Measurements from ENCODE around the gene ADAMTS13.

Gene ADAMTS13

GRCh38 chr9:133456409-133456808, 34.2 kb downstream of the ADAMTS13 start:
- DNase-seq: no peak

- no peak for DNase-seq
Observed at GRCh38 chr9:133457233-133457632, 35.1 kb downstream of the ADAMTS13 start.

- DNase-seq: no peak
Observed at GRCh38 chr9:133457748-133458147, 35.6 kb downstream of the ADAMTS13 start.

- no peak for DNase-seq
Observed at GRCh38 chr9:133458643-133459312, 36.6 kb downstream of the ADAMTS13 start.

GRCh38 chr9:133459476-133460404, 37.6 kb downstream of the ADAMTS13 start, which contains the start of gene CACFD1:
Gene CACFD1, plus strand, starts transcription at chr9:133459978. Its CDS starts 89 bp downstream, at chr9:133460067.
- peak; percentile 80 to 95 (median 92) for DNase-seq

GRCh38 chr9:133460405-133461175, 38.4 kb downstream of the ADAMTS13 start:
- DNase-seq: peak in 5 of 6 experiments; percentile 32 to 69 (median 59)

GRCh38 chr9:133461975-133462374, 39.8 kb downstream of the ADAMTS13 start:
- DNase-seq: no peak

- DNase-seq: no peak
Observed at GRCh38 chr9:133463234-133463863, 41.2 kb downstream of the ADAMTS13 start.

GRCh38 chr9:133463864-133464615, 41.9 kb downstream of the ADAMTS13 start:
- DNase-seq: no peak

- DNase-seq: no peak
Observed at GRCh38 chr9:133464638-133465037, 42.5 kb downstream of the ADAMTS13 start.

- no peak for DNase-seq
Observed at GRCh38 chr9:133465984-133466383, 43.8 kb downstream of the ADAMTS13 start.

- no peak for DNase-seq
Observed at GRCh38 chr9:133467101-133467500, 44.9 kb downstream of the ADAMTS13 start.

GRCh38 chr9:133468374-133468773, 46.2 kb downstream of the ADAMTS13 start:
- DNase-seq: no peak

GRCh38 chr9:133468777-133469421, 46.7 kb downstream of the ADAMTS13 start:
- no peak for DNase-seq

GRCh38 chr9:133470427-133470924, 48.3 kb downstream of the ADAMTS13 start:
- no peak for DNase-seq

- no peak for DNase-seq
Observed at GRCh38 chr9:133470988-133471387, 48.8 kb downstream of the ADAMTS13 start.

GRCh38 chr9:133471551-133472276, 49.5 kb downstream of the ADAMTS13 start:
- no peak for DNase-seq

GRCh38 chr9:133472277-133472645, 50.1 kb downstream of the ADAMTS13 start:
- no peak for DNase-seq

GRCh38 chr9:133472753-133473378, 50.7 kb downstream of the ADAMTS13 start:
- DNase-seq: no peak

- DNase-seq: no peak
Observed at GRCh38 chr9:133473743-133474142, 51.6 kb downstream of the ADAMTS13 start.

Data from stimulated activated naive CD4-positive, alpha-beta T cell (primary cell).